Sigmoid colon (tissue), 7 donors: ENCODE results near the gene AK8. TPM values are rescaled to one million over a fixed set of nuclear protein-coding genes. Genes with fewer than 3 reads are reported as not detected.

ENCODE experiments used
- DNase-seq: peaks from one replicate; pipeline ENCODE4 v3.0.0-alpha.2; 2019
- H3K27ac ChIP-seq, 4 donors: fragments of 200-600 bp; sonication (generic); one replicate each; pipeline ENCODE4 v1.5.1; 2016 to 2019; ENCODE audit warnings: mild to moderate bottlenecking in 1 of 4
- H3K27me3 ChIP-seq, 3 donors: fragments of 200-600 bp; sonication (generic); one replicate each; pipeline ENCODE4 v1.5.1; 2019; ENCODE audit warnings: mild to moderate bottlenecking in 1 of 3
- H3K36me3 ChIP-seq, 4 donors: fragments of 200-600 bp; sonication (generic); one replicate each; pipeline ENCODE4 v1.5.1; 2016 to 2019
- H3K4me1 ChIP-seq, 4 donors: fragments of 200-600 bp; sonication (generic); one replicate each; pipeline ENCODE4 v1.5.1; 2017 to 2019
- H3K4me3 ChIP-seq, 4 donors: fragments of 200-600 bp; sonication (generic); one replicate each; pipeline ENCODE4 v1.5.1; 2017 to 2019; ENCODE audit warnings: mild to moderate bottlenecking in 2 of 4, moderate library complexity in 1 of 4
- H3K9me3 ChIP-seq, 4 donors: fragments of 200-600 bp in 3 of 4; sonication (generic) in 3 of 4; one replicate each; pipeline versions ENCODE4 v1.5.1 to v1.6.1; 2013 to 2019
- EP300 ChIP-seq, 4 donors: sonication (generic); formaldehyde crosslinking; IDR thresholded peaks; one replicate each; pipeline ENCODE4 v1.6.1; 2017; ENCODE audit warnings: antibody characterized with exemption in 4 of 4
- POLR2A ChIP-seq, 2 donors: fragments of 450-650 bp; IDR thresholded peaks; one replicate each; pipeline ENCODE4 v1.6.1; 2016; ENCODE audit warnings: antibody characterized with exemption in 2 of 2, mild to moderate bottlenecking in 2 of 2, moderate library complexity in 2 of 2
- POLR2AphosphoS5 ChIP-seq, 4 donors: sonication (generic); formaldehyde crosslinking; IDR thresholded peaks; one replicate each; pipeline ENCODE4 v1.6.1; 2017; ENCODE audit warnings: antibody characterized with exemption in 4 of 4
- WGBS, 2 donors: extraction: QIAGEN DNeasy Blood & Tissue Kit; methylation state at CpG; one replicate each; pipeline ENCODE4 v1.1.7; 2013; 5-methylcytosine and 5-hydroxymethylcytosine counted together
- intact Hi-C: fragments of 100-400 bp; cut with DNase I; formaldehyde crosslinking; loops from one replicate; pipeline ENCODE4 v1.15.1; 2023
- polyA plus RNA-seq, 3 donors: library from polyadenylated mRNA; stranded (reverse); fragments of 200-250 nt; gene quantifications; one replicate each; pipeline ENCODE4 v1.2.3, GENCODE V29; 2013
- total RNA-seq, 4 donors: library from RNA; depleted of rRNA; stranded (reverse); fragments of >200 nt; gene quantifications; one replicate each; pipeline ENCODE4 v1.1.0, GENCODE V29; 2016
- TF ChIP-seq, protein P1 (sequence below), 4 experiments: fragments of 450-650 bp in 3 of 4; fragments of 200-600 bp in 1 of 4; IDR thresholded peaks; one replicate each; pipeline ENCODE4 v1.5.1; 2016 to 2019; ENCODE audit warnings: antibody characterized with exemption in 4 of 4, mild to moderate bottlenecking in 3 of 4, moderate library complexity in 2 of 4
- donor health status: healthy with polysubstance abuse.
- donor health status: Bipolar disorder and iron deficiency.
- donor health status: healthy.

AK8 gene
- total and polyA plus RNA-seq, 7 donors = 0.25 to 1.2 (median 0.59) TPM; not detected in 3

DNA sequence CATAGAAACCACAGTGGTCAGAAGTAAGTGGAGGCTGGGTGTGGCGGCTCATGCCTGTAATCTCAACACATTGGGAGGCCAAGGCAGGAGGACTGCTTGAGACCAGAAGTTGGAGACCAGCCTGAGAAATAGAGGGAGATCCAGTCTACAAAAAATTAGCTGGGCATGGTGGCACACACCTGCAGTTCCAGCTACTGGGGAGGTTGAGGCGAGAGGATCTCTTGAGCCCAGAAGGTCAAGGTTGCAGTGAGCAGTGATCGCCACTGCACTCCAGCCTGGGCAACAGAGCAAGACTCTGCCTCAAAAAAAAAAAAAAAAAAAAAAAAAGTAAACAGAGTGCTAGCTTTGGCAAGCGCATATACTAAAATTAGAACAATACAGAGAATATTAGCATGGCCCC, 24.6 kb downstream of the AK8 start:
- H3K4me1 ChIP-seq = peaks cover 0 to 37% (median 22%) of the 10 kb centered on the region in 4 donors
- no peaks in the 10 kb centered on the region for H3K27me3 ChIP-seq
- intact Hi-C loops = no loop called here
- 94 to 97% methylated on average over 4 of the region's 4 CpGs for WGBS, 2 donors
- no peak overlapping the region for H3K27ac ChIP-seq
- no peak overlapping the region for H3K4me3 ChIP-seq
- H3K9me3 ChIP-seq = no peaks in the 10 kb centered on the region
- TF ChIP-seq, protein P1, sequence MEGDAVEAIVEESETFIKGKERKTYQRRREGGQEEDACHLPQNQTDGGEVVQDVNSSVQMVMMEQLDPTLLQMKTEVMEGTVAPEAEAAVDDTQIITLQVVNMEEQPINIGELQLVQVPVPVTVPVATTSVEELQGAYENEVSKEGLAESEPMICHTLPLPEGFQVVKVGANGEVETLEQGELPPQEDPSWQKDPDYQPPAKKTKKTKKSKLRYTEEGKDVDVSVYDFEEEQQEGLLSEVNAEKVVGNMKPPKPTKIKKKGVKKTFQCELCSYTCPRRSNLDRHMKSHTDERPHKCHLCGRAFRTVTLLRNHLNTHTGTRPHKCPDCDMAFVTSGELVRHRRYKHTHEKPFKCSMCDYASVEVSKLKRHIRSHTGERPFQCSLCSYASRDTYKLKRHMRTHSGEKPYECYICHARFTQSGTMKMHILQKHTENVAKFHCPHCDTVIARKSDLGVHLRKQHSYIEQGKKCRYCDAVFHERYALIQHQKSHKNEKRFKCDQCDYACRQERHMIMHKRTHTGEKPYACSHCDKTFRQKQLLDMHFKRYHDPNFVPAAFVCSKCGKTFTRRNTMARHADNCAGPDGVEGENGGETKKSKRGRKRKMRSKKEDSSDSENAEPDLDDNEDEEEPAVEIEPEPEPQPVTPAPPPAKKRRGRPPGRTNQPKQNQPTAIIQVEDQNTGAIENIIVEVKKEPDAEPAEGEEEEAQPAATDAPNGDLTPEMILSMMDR (IDR thresholded peaks at IDR 0.05) = no peak
- TF ChIP-seq POLR2A (IDR thresholded peaks at IDR 0.05) (no peak), EP300 (IDR thresholded peaks at IDR 0.05) (no peak), POLR2AphosphoS5 (IDR thresholded peaks at IDR 0.05) (no peak)
- H3K36me3 ChIP-seq = no peaks in the 10 kb centered on the region
- DNase-seq = no peak

DNA sequence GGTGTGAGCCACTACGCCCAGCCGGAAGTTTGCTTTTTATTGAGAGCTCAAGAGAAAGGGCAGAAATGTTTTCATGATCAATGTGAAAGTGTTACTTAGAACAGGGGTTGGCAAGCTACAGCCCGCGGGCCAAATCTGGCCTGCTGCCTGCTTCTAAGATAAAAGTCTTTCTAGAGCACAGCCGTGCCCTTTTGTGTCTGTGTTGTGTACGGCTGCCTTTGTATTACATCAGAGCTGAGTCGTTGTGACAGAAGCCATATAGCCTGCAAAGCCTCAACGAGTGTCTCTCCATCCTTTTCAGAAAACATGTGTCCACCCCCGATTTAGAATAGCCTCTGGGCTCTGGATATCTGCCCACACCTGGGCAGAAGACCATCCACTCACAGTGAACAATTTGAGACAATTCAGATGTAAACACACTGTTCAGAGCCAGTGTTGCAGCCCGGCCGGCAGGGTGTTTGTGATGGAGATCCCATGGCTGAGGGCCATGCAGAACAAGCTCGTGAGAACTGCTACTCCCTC, 28.8 kb downstream of the AK8 start:
- Histone ChIP-seq H3K36me3 (no peaks in the 10 kb centered on the region), H3K9me3 (no peaks in the 10 kb centered on the region), H3K27ac (peak overlapping the region in 3 of 4 donors; percentile 68 to 81 (median 77)), H3K4me3 (peak overlapping the region in 2 of 4 donors; percentile 22 to 30), H3K4me1 (peaks cover 0 to 18% (median 5%) of the 10 kb centered on the region in 4 donors), H3K27me3 (no peaks in the 10 kb centered on the region)
- DNase-seq = peak; percentile 93
- intact Hi-C loops = loop anchor here (1.0 kb wide), 1 partner anchor 29 kb away; the partner anchor contains the start of genes AK8 and SPACA9
- 35 to 63% methylated on average over 12 of the region's 12 CpGs for WGBS, 2 donors
- peak; percentile 61 to 97 (median 68) for TF ChIP-seq EP300 (IDR thresholded peaks at IDR 0.05)
- TF ChIP-seq POLR2A (IDR thresholded peaks at IDR 0.05) = no peak
- TF ChIP-seq, protein P1 (IDR thresholded peaks at IDR 0.05) = peak in 2 of 4 experiments; percentile 9 to 15
- peak; percentile 91 to 97 (median 92) for TF ChIP-seq POLR2AphosphoS5 (IDR thresholded peaks at IDR 0.05)

DNA sequence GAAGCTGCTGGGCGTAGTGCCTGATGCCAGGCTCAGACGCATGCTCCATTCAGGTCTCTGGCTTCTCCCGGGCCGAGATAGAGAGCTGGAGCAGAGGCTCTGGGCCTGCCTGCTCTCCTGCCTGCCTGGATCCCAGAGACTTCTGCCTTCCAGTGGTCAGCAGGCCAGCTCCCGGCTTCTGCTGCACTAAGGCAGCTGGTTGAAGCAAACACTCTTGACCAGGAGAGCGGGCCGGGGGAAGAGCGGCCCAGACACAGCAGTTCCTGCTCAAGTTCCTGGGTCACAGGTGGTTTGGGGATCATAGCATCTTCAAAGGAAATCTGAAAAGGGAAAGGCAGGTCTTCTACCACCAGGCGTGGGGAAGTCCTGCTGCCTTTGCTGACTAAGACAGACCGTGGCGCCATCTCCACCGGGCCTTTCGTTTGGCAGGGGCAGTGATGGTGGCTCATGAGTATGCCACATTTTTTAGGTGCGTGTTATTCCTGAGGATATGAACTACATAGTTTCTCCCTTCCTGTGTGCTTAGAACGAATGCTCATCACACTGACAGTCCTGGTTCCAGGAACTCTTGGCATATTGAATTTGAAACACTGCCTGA, 31.1 kb downstream of the AK8 start:
- no peaks in the 10 kb centered on the region for H3K36me3 ChIP-seq
- no peak overlapping the region for H3K27ac ChIP-seq
- H3K4me3 ChIP-seq = no peak overlapping the region
- no peaks in the 10 kb centered on the region for H3K9me3 ChIP-seq
- H3K4me1 ChIP-seq = peaks cover 0 to 18% (median 5%) of the 10 kb centered on the region in 4 donors
- 92 to 93% methylated on average over 15 of the region's 15 CpGs for WGBS, 2 donors
- no peak for DNase-seq
- intact Hi-C loops = no loop called here
- TF ChIP-seq POLR2A (IDR thresholded peaks at IDR 0.05) = no peak
- TF ChIP-seq EP300 (IDR thresholded peaks at IDR 0.05) = no peak
- TF ChIP-seq, protein P1 (IDR thresholded peaks at IDR 0.05) = no peak
- no peak for TF ChIP-seq POLR2AphosphoS5 (IDR thresholded peaks at IDR 0.05)
- no peaks in the 10 kb centered on the region for H3K27me3 ChIP-seq

DNA sequence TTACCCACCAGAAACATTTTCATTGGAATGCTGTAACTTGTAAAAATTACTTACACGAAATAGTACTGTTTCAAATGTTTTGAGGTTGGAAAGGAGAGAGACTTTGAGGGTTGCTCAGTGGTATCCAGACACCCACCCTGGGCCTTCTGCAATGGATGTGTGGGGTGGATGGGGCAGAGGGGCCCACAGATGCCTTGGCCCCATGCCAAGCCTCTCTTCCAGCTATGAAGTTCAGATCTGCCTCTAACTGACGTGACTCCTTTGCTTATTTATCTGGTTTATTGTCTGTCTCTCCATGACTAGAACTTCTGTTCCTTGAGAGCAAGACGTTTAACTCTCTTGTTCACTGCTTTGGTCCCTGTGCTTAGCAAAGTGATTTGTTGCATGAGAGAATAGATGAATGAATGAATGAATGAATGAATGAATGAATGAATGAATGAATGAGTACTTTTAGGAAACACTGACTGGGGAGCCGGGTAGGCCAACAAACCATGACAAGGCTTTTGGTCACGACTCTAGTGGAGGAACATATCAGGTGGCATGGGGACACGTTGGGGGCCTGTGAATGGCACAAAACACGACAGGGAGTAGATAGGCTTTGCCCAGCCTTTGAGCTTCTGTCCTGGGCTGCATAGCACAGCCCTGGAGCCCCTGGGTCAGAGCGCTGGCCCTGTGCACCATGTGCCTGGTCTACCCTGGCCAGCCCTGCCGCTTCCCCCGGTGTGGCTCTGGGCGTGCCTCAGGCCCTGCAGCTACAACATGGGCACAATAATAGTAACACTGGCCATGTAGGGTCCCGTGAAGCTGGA, 31.8 kb downstream of the AK8 start:
- 87% methylated on average over 12 of the region's 12 CpGs for WGBS, 2 donors
- peaks cover 0 to 18% (median 5%) of the 10 kb centered on the region in 4 donors for H3K4me1 ChIP-seq
- no peak overlapping the region for H3K4me3 ChIP-seq
- H3K27ac ChIP-seq = no peak overlapping the region
- no peaks in the 10 kb centered on the region for H3K9me3 ChIP-seq
- H3K36me3 ChIP-seq = no peaks in the 10 kb centered on the region
- TF ChIP-seq EP300 (IDR thresholded peaks at IDR 0.05) (no peak), POLR2AphosphoS5 (IDR thresholded peaks at IDR 0.05) (no peak), POLR2A (IDR thresholded peaks at IDR 0.05) (no peak)
- TF ChIP-seq, protein P1 (IDR thresholded peaks at IDR 0.05) = no peak
- intact Hi-C loops = no loop called here
- peak; percentile 33 for DNase-seq
- H3K27me3 ChIP-seq = no peaks in the 10 kb centered on the region
